ENCODE results near the gene RNASEH2B.

Gene RNASEH2B

GRCh38 chr13:50995854-50996253, 86.3 kb downstream of the RNASEH2B start:
- no peak for DNase-seq (ENCODE audit: low spot score)

GRCh38 chr13:50998326-50998725, 88.7 kb downstream of the RNASEH2B start:
- no peak for DNase-seq (ENCODE audit: low spot score)

GRCh38 chr13:50999641-51000040, 90.0 kb downstream of the RNASEH2B start:
- no peak for DNase-seq (ENCODE audit: low spot score)

- DNase-seq (ENCODE audit: low spot score), result no peak
These were observed 90.5 kb downstream of the RNASEH2B start for GRCh38 chr13:51000061-51000460.

GRCh38 chr13:51000571-51001260, 91.1 kb downstream of the RNASEH2B start:
- no peak for DNase-seq (ENCODE audit: low spot score)

- no peak for DNase-seq (ENCODE audit: low spot score)
These were observed 91.7 kb downstream of the RNASEH2B start for GRCh38 chr13:51001335-51001734.

- DNase-seq (ENCODE audit: low spot score), result no peak
These were observed 93.1 kb downstream of the RNASEH2B start for GRCh38 chr13:51002736-51003135.

- no peak for DNase-seq (ENCODE audit: low spot score)
These were observed 94.1 kb downstream of the RNASEH2B start for GRCh38 chr13:51003642-51004041.

- DNase-seq (ENCODE audit: low spot score), result no peak
These were observed 94.7 kb downstream of the RNASEH2B start for GRCh38 chr13:51004111-51004865.

- DNase-seq (ENCODE audit: low spot score), result no peak
These were observed 95.4 kb downstream of the RNASEH2B start for GRCh38 chr13:51004918-51005460.

GRCh38 chr13:51005566-51005965, 96.0 kb downstream of the RNASEH2B start:
- no peak for DNase-seq (ENCODE audit: low spot score)
